DND-41 (cell line): ENCODE results near the gene HOXB4.

Source experiments
- ATAC-seq: fragments of 200-7000 bp; cut with Tn5 transposase; 3 replicates; pipeline ENCODE4 v1.9.1; 2021; ENCODE audit warnings: low read depth; ENCODE audit not compliant: insufficient read depth
- DNase-seq: peaks from one replicate; pipeline ENCODE4 v3.0.0-alpha.2; 2020
- H2AFZ ChIP-seq: 2 replicates; pipeline ENCODE4 v1.6.0; 2012; ENCODE audit warnings: low read depth, low read length
- H3K27ac ChIP-seq: 2 replicates; pipeline ENCODE4 v1.5.1; 2012; ENCODE audit warnings: low read length, inconsistent platforms
- H3K27me3 ChIP-seq: fragments of 200-600 bp; sonication (generic); 2 replicates; pipeline ENCODE4 v1.6.0; 2012; ENCODE audit warnings: low read length, mild to moderate bottlenecking, inconsistent platforms; ENCODE audit not compliant: insufficient read depth, poor library complexity
- H3K36me3 ChIP-seq: 2 replicates; pipeline ENCODE4 v1.5.1; 2012; ENCODE audit warnings: low read length, inconsistent platforms; ENCODE audit not compliant: insufficient read depth
- H3K4me1 ChIP-seq: 2 replicates; pipeline ENCODE4 v1.5.1; 2012; ENCODE audit warnings: mild to moderate bottlenecking, low read length; ENCODE audit not compliant: insufficient read depth
- H3K4me2 ChIP-seq: 2 replicates; pipeline ENCODE4 v1.6.0; 2012; ENCODE audit warnings: mild to moderate bottlenecking, moderate library complexity, low read length, inconsistent platforms; ENCODE audit not compliant: insufficient read depth
- H3K4me3 ChIP-seq, 2 experiments: fragments of 200-600 bp in 1 of 2; shearing (Covaris generic) in 1 of 2; 2 replicates each; pipeline ENCODE4 v1.5.1; 2012 to 2016; ENCODE audit warnings: inconsistent platforms in 2 of 2, low read length in 2 of 2, mild to moderate bottlenecking in 2 of 2, low read depth in 1 of 2, moderate library complexity in 1 of 2
- H3K79me2 ChIP-seq: 2 replicates; pipeline ENCODE4 v1.6.0; 2012; ENCODE audit warnings: low read length, inconsistent platforms; ENCODE audit not compliant: insufficient read depth
- H3K9ac ChIP-seq: 2 replicates; pipeline ENCODE4 v1.6.0; 2012; ENCODE audit warnings: low read depth, mild to moderate bottlenecking, inconsistent platforms, low read length, moderate library complexity
- H3K9me3 ChIP-seq: 2 replicates; pipeline ENCODE4 v1.5.1; 2012; ENCODE audit warnings: low read length, moderate library complexity, mild to moderate bottlenecking, inconsistent platforms; ENCODE audit not compliant: insufficient read depth, severe bottlenecking
- H4K20me1 ChIP-seq: 2 replicates; pipeline ENCODE4 v1.6.0; 2012; ENCODE audit warnings: low read length; ENCODE audit not compliant: insufficient read depth
- EZH2 ChIP-seq: IDR thresholded peaks from 3 replicates; pipeline ENCODE4 v1.6.1; 2012; ENCODE audit warnings: borderline replicate concordance, low read depth, mild to moderate bottlenecking, moderate library complexity, low read length, inconsistent platforms; ENCODE audit not compliant: severe bottlenecking
- TF ChIP-seq, protein P1 (sequence below): IDR thresholded peaks from 2 replicates; pipeline ENCODE4 v1.5.1; 2012; ENCODE audit warnings: borderline replicate concordance, low read length, moderate library complexity, mild to moderate bottlenecking; ENCODE audit not compliant: poor library complexity, severe bottlenecking; ENCODE audit errors: extremely low read depth

HOXB4 gene

GRCh38 chr17:48591255-48592056 is 13.3 kb upstream of the HOXB4 start:
- no peak overlapping the region for H3K27ac ChIP-seq
- H4K20me1 ChIP-seq, result no peaks in the 10 kb centered on the region; the same call in 1 of the 2 replicates
- DNase-seq, result no peak
- no peak overlapping the region for H2AFZ ChIP-seq
- peaks cover 40% of the 10 kb centered on the region for H3K27me3 ChIP-seq
- H3K4me3 ChIP-seq, result no peak overlapping the region
- TF ChIP-seq, protein P1, sequence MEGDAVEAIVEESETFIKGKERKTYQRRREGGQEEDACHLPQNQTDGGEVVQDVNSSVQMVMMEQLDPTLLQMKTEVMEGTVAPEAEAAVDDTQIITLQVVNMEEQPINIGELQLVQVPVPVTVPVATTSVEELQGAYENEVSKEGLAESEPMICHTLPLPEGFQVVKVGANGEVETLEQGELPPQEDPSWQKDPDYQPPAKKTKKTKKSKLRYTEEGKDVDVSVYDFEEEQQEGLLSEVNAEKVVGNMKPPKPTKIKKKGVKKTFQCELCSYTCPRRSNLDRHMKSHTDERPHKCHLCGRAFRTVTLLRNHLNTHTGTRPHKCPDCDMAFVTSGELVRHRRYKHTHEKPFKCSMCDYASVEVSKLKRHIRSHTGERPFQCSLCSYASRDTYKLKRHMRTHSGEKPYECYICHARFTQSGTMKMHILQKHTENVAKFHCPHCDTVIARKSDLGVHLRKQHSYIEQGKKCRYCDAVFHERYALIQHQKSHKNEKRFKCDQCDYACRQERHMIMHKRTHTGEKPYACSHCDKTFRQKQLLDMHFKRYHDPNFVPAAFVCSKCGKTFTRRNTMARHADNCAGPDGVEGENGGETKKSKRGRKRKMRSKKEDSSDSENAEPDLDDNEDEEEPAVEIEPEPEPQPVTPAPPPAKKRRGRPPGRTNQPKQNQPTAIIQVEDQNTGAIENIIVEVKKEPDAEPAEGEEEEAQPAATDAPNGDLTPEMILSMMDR, result no peak
- peaks cover 6% of the 10 kb centered on the region; the same call in 1 of the 2 replicates for H3K4me1 ChIP-seq
- H3K4me2 ChIP-seq, result no peak overlapping the region
- H3K9ac ChIP-seq, result no peak overlapping the region
- H3K79me2 ChIP-seq, result no peaks in the 10 kb centered on the region
- ATAC-seq, result no peak
- H3K36me3 ChIP-seq, result no peaks in the 10 kb centered on the region
- no peaks in the 10 kb centered on the region for H3K9me3 ChIP-seq

DNA sequence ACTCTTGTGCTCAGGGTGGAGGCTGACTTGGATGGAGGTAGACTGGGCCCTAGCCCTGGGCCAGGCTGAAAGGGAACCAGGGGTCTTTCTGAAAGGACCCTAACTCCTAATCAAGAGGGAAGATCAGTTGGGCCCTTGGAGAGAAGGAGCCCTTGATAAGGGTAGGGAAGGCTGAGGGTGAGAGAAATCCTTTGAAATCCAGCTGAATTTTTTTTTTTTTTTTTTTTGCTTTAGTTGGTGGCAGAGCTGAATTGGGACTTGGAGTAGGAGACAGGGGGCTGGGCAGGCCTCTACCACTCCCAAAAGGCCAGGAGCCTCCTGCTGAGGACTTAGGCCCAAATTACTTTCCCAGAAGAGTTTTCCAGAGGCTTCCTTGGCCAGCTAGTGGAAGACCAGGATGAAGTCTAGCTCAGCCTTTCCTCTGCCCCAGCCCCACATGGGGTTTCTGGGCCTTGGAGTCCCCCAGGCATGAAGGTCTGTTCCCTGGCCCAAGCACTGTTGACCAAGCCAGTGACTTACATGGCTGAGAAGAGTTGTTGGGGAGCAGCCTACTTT is 12.5 kb upstream of the HOXB4 start:
- H3K27ac ChIP-seq, result no peak overlapping the region
- H3K27me3 ChIP-seq, result peaks cover 40% of the 10 kb centered on the region
- peaks cover 6% of the 10 kb centered on the region; the same call in 1 of the 2 replicates for H3K4me1 ChIP-seq
- TF ChIP-seq, protein P1, result no peak
- no peak for TF ChIP-seq EZH2
- no peak overlapping the region for H2AFZ ChIP-seq
- no peak overlapping the region for H3K4me2 ChIP-seq
- no peak overlapping the region for H3K9ac ChIP-seq
- no peak for ATAC-seq
- H3K79me2 ChIP-seq, result no peaks in the 10 kb centered on the region
- H4K20me1 ChIP-seq, result no peaks in the 10 kb centered on the region; the same call in 1 of the 2 replicates
- no peak overlapping the region for H3K4me3 ChIP-seq
- DNase-seq, result no peak
- no peaks in the 10 kb centered on the region for H3K36me3 ChIP-seq
- no peaks in the 10 kb centered on the region for H3K9me3 ChIP-seq

- Histone ChIP-seq H3K4me2 (no peak within 1 kb of the TSS), H3K4me1 (peaks cover 6% of the 10 kb centered on the region; the same call in 1 of the 2 replicates), H3K27ac (no peak within 1 kb of the TSS)
These were observed 11.9 kb upstream of the HOXB4 start, which contains the start of gene HOXB3 for GRCh38 chr17:48589831-48590606. HOXB3 (minus strand) TSS chr17:48590241; CDS start chr17:48552474, 37,767 bp downstream.

More at GRCh38 chr17:48589831-48590606, 11.9 kb upstream of the HOXB4 start, which contains the start of gene HOXB3:
- no peaks in the 10 kb centered on the region for H3K36me3 ChIP-seq
- H2AFZ ChIP-seq, result no peak within 1 kb of the TSS
- H3K4me3 ChIP-seq, result no peak within 1 kb of the TSS
- DNase-seq, result no peak
- H3K9me3 ChIP-seq, result no peaks in the 10 kb centered on the region
- H3K9ac ChIP-seq, result no peak within 1 kb of the TSS
- H3K27me3 ChIP-seq, result peaks cover 40% of the 10 kb centered on the region
- no peaks in the 10 kb centered on the region; the same call in 1 of the 2 replicates for H4K20me1 ChIP-seq
- no peak for ATAC-seq
- TF ChIP-seq EZH2, result no peak
- TF ChIP-seq, protein P1, result no peak
- no peaks in the 10 kb centered on the region for H3K79me2 ChIP-seq
